Ammon's horn (tissue), 1 donor: ENCODE data around the gene CHST11.

Source experiments
- DNase-seq: peaks from one replicate; pipeline ENCODE4 v3.0.0-alpha.2; 2016; ENCODE audit warnings: low spot score

Gene CHST11

GRCh38 chr12:104673696-104674482 is 217.1 kb downstream of the CHST11 start:
- DNase-seq, result no peak

- no peak for DNase-seq
Measured at GRCh38 chr12:104676636-104677035, 219.9 kb downstream of the CHST11 start.

- no peak for DNase-seq
Measured at GRCh38 chr12:104677441-104678089, 220.8 kb downstream of the CHST11 start.

- DNase-seq, result no peak
Measured at GRCh38 chr12:104680070-104680469, 223.3 kb downstream of the CHST11 start.

- no peak for DNase-seq
Measured at GRCh38 chr12:104680491-104680890, 223.7 kb downstream of the CHST11 start.

GRCh38 chr12:104681012-104681690 is 224.4 kb downstream of the CHST11 start:
- DNase-seq, result no peak

- no peak for DNase-seq
Measured at GRCh38 chr12:104682790-104683279, 226.1 kb downstream of the CHST11 start.

- DNase-seq, result no peak
Measured at GRCh38 chr12:104683831-104684503, 227.2 kb downstream of the CHST11 start.

GRCh38 chr12:104684884-104685283 is 228.1 kb downstream of the CHST11 start:
- DNase-seq, result no peak

GRCh38 chr12:104685366-104685765 is 228.6 kb downstream of the CHST11 start:
- no peak for DNase-seq

GRCh38 chr12:104686196-104686595 is 229.4 kb downstream of the CHST11 start:
- no peak for DNase-seq

- no peak for DNase-seq
Measured at GRCh38 chr12:104687823-104688573, 231.2 kb downstream of the CHST11 start.

GRCh38 chr12:104689635-104690034 is 232.9 kb downstream of the CHST11 start:
- DNase-seq, result no peak

GRCh38 chr12:104691721-104692556 is 235.2 kb downstream of the CHST11 start:
- no peak for DNase-seq

GRCh38 chr12:104692557-104693218 is 235.9 kb downstream of the CHST11 start:
- DNase-seq, result no peak

GRCh38 chr12:104693493-104693892 is 236.7 kb downstream of the CHST11 start:
- no peak for DNase-seq

GRCh38 chr12:104694161-104694560 is 237.4 kb downstream of the CHST11 start:
- DNase-seq, result no peak

GRCh38 chr12:104694711-104695110 is 238.0 kb downstream of the CHST11 start:
- no peak for DNase-seq

GRCh38 chr12:104695453-104696148 is 238.9 kb downstream of the CHST11 start:
- no peak for DNase-seq
